ENCODE measurements around the gene BRCA2. TPM values are rescaled to one million over a fixed set of nuclear protein-coding genes. Genes with fewer than 3 reads are reported as not detected.

The BRCA2 gene
- total and polyA plus RNA-seq, 9 of the 15 experiments (the other 6 are each of a cell fraction or from before 2014, with no cell fraction given): 4.1 to 17.3 (median 5.8) TPM

DNA sequence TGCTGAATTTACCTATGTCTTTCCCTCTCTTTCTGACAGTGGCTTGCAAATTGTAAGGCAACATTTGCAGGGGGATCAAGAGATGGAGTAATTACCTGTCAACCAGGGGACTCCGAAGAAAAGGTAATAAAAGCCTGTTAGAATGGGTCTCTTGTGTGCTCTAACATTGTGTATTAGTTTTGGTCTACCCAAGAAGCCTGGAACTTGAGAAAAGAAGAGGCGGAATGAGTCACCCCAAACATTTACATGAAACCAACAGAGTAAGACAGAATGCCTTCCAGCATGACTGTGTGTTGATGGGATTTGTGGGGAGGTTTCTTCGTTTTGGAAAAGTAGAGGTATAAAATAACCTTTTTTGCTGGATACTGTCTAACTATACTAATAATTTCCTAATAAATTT is 36.9 kb upstream of the BRCA2 start:
- BruUV-seq (replicated peaks): no TSS peak
- H3K27ac ChIP-seq (ENCODE audit: extremely low read depth, low read depth, low read length): no peak overlapping the region
- H3K4me2 ChIP-seq (ENCODE audit: insufficient read depth, low read length): no peak overlapping the region
- no peak overlapping the region for H3K4me3 ChIP-seq
- TF ChIP-seq RFX7 (CRISPR knock-in tag; IDR thresholded peaks at IDR 0.05): no peak
- no peak for TF ChIP-seq ZNF699 (CRISPR knock-in tag; IDR thresholded peaks at IDR 0.05; ENCODE audit: insufficient replicate concordance)
- H2AFZ ChIP-seq (ENCODE audit: low read depth, low read length): no peak overlapping the region
- ChIA-PET POLR2A (no interaction called here), CTCF (ENCODE audit: low intra/inter-chr PET ratio) (no interaction called here)
- H4K20me1 ChIP-seq (replicated peaks; ENCODE audit: control insufficient read depth, insufficient read depth, low read length): no peaks in the 10 kb centered on the region
- H3K9me3 ChIP-seq (replicated peaks; ENCODE audit: control insufficient read depth, insufficient read depth, low read depth, low read length): no peaks in the 10 kb centered on the region
- WGBS (ENCODE audit: insufficient coverage, low coverage, missing lambda C conversion rate): 0% methylated on average over 3 of the region's 3 CpGs
- no peak for DNase-seq (ENCODE audit: extremely low read depth in 1 of 4, low spot score in 3 of 4)
- no peak for FAIRE-seq
- no peaks in the 10 kb centered on the region for H3K79me2 ChIP-seq (ENCODE audit: control insufficient read depth, insufficient read depth, low read length)
- H3K27me3 ChIP-seq (ENCODE audit: control insufficient read depth in 2 of 2, insufficient read depth in 2 of 2, low read length in 2 of 2): peaks cover 3 to 11% of the 10 kb centered on the region in 2 experiments; a peak in 4 of 5 replicates
- no peaks in the 10 kb centered on the region for H3K4me1 ChIP-seq (replicated peaks in 1 of 2; ENCODE audit: control insufficient read depth in 2 of 2, insufficient read depth in 2 of 2, low read length in 2 of 2)
- intact Hi-C loops (cut with micrococcal nuclease): no loop called here
- H3K9me1 ChIP-seq (ENCODE audit: control insufficient read depth, insufficient read depth, low read length): no peaks in the 10 kb centered on the region
- no peak for ATAC-seq
- in situ Hi-C loops (cut with MboI): no loop called here
- H3K9ac ChIP-seq (ENCODE audit: insufficient read depth in 1 of 2, low read depth in 2 of 2, low read length in 2 of 2): no peak overlapping the region
- no peaks in the 10 kb centered on the region for H3K36me3 ChIP-seq (ENCODE audit: control insufficient read depth, insufficient read depth, low read length)

- no peak overlapping the region for H3K4me3 ChIP-seq
- no peaks in the 10 kb centered on the region for H3K4me1 ChIP-seq (replicated peaks in 1 of 2; ENCODE audit: control insufficient read depth in 2 of 2, insufficient read depth in 2 of 2, low read length in 2 of 2)
- ChIA-PET CTCF (ENCODE audit: low intra/inter-chr PET ratio) (no interaction called here), POLR2A (interaction anchor here (0.6 to 1.3 kb wide), 2 partner anchors 9 to 1107 kb away, joined by 3 read pairs; no protein-coding TSS in a partner anchor)
- H3K9ac ChIP-seq (ENCODE audit: insufficient read depth in 1 of 2, low read depth in 2 of 2, low read length in 2 of 2): no peak overlapping the region
- 0% methylated on average over 1 of the region's 1 CpG for WGBS (ENCODE audit: insufficient coverage, low coverage, missing lambda C conversion rate)
- ATAC-seq: no peak
- H3K27me3 ChIP-seq (ENCODE audit: control insufficient read depth in 2 of 2, insufficient read depth in 2 of 2, low read length in 2 of 2): peaks cover 3 to 6% of the 10 kb centered on the region in 2 experiments; a peak in 4 of 5 replicates
- H3K4me2 ChIP-seq (ENCODE audit: insufficient read depth, low read length): no peak overlapping the region
- no peak overlapping the region for H2AFZ ChIP-seq (ENCODE audit: low read depth, low read length)
- H3K27ac ChIP-seq (ENCODE audit: extremely low read depth, low read depth, low read length): no peak overlapping the region
- FAIRE-seq: no peak
- intact Hi-C loops (cut with micrococcal nuclease) (no loop called here), in situ Hi-C loops (cut with MboI) (no loop called here)
- no peaks in the 10 kb centered on the region for H3K9me3 ChIP-seq (replicated peaks; ENCODE audit: control insufficient read depth, insufficient read depth, low read depth, low read length)
- H4K20me1 ChIP-seq (replicated peaks; ENCODE audit: control insufficient read depth, insufficient read depth, low read length): no peaks in the 10 kb centered on the region
- H3K9me1 ChIP-seq (ENCODE audit: control insufficient read depth, insufficient read depth, low read length): no peaks in the 10 kb centered on the region
- BruUV-seq (replicated peaks): no TSS peak
- no peaks in the 10 kb centered on the region for H3K79me2 ChIP-seq (ENCODE audit: control insufficient read depth, insufficient read depth, low read length)
- H3K36me3 ChIP-seq (ENCODE audit: control insufficient read depth, insufficient read depth, low read length): no peaks in the 10 kb centered on the region
- no peak for DNase-seq (ENCODE audit: extremely low read depth in 1 of 4, low spot score in 3 of 4)
- TF ChIP-seq STAT6 (CRISPR knock-in tag; IDR thresholded peaks at IDR 0.05) (no peak), EGR1 (conservative IDR thresholded peaks at IDR 0.05) (no peak), ZNF780A (CRISPR knock-in tag; IDR thresholded peaks at IDR 0.05) (no peak), POLR3G (IDR thresholded peaks at IDR 0.05; ENCODE audit: extremely low read depth, insufficient read length, insufficient replicate concordance) (no peak), ZNF184 (CRISPR knock-in tag; IDR thresholded peaks at IDR 0.05) (no peak), CC2D1A (IDR thresholded peaks at IDR 0.05) (no peak)
- TF ChIP-seq, protein P1, sequence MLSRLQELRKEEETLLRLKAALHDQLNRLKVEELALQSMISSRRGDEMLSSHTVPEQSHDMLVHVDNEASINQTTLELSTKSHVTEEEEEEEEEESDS (CRISPR knock-in tag; IDR thresholded peaks at IDR 0.05): no peak
- TF ChIP-seq, protein P2, sequence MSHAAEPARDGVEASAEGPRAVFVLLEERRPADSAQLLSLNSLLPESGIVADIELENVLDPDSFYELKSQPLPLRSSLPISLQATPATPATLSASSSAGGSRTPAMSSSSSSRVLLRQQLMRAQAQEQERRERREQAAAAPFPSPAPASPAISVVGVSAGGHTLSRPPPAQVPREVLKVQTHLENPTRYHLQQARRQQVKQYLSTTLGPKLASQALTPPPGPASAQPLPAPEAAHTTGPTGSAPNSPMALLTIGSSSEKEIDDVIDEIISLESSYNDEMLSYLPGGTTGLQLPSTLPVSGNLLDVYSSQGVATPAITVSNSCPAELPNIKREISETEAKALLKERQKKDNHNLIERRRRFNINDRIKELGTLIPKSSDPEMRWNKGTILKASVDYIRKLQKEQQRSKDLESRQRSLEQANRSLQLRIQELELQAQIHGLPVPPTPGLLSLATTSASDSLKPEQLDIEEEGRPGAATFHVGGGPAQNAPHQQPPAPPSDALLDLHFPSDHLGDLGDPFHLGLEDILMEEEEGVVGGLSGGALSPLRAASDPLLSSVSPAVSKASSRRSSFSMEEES (CRISPR knock-in tag; IDR thresholded peaks at IDR 0.05): no peak
These were observed 34.2 kb upstream of the BRCA2 start for GRCh38 chr13:32281096-32281495.
